GM23338 (cell line): ENCODE data around the gene ARHGEF37. TPM values are rescaled to one million over a fixed set of nuclear protein-coding genes. Genes with fewer than 3 reads are reported as not detected.

Experiments used
- ATAC-seq: fragments of 200-7000 bp; cut with Tn5 transposase; 3 replicates; pipeline ENCODE4 v1.9.1; 2020
- DNase-seq: peaks from one replicate; pipeline ENCODE4 v3.0.0-alpha.2; 2015; ENCODE audit warnings: low spot score
- H2AFZ ChIP-seq: fragments of 200-600 bp; sonication (generic); 2 replicates; pipeline ENCODE4 v1.8.0; 2016; ENCODE audit warnings: antibody characterized with exemption, mild to moderate bottlenecking, moderate library complexity
- H3F3A ChIP-seq: fragments of 200-600 bp; sonication (generic); replicated peaks from 2 replicates; pipeline ENCODE4 v1.8.0; 2017; ENCODE audit warnings: antibody characterized with exemption, mixed run types, low read depth
- H3K27ac ChIP-seq: fragments of 200-600 bp; sonication (generic); 2 replicates; pipeline ENCODE4 v1.6.1; 2016; ENCODE audit warnings: low read depth
- H3K27me3 ChIP-seq: fragments of 200-600 bp; sonication (generic); 2 replicates; pipeline ENCODE4 v1.8.0; 2016; ENCODE audit warnings: mild to moderate bottlenecking, mixed run types, moderate library complexity; ENCODE audit not compliant: insufficient read depth
- H3K36me3 ChIP-seq: fragments of 200-600 bp; sonication (generic); 2 replicates; pipeline ENCODE4 v1.8.0; 2016; ENCODE audit warnings: mild to moderate bottlenecking; ENCODE audit not compliant: insufficient read depth
- H3K4me1 ChIP-seq: fragments of 200-600 bp; sonication (generic); 2 replicates; pipeline ENCODE4 v1.8.0; 2016; ENCODE audit warnings: mild to moderate bottlenecking, moderate library complexity; ENCODE audit not compliant: insufficient read depth
- H3K4me2 ChIP-seq: fragments of 200-600 bp; sonication (generic); 2 replicates; pipeline ENCODE4 v1.7.1; 2017; ENCODE audit warnings: mixed run types
- H3K4me3 ChIP-seq: fragments of 200-600 bp; sonication (generic); 2 replicates; pipeline ENCODE4 v1.6.1; 2016; ENCODE audit warnings: mixed run types
- H3K79me2 ChIP-seq: fragments of 200-600 bp; sonication (generic); replicated peaks from 2 replicates; pipeline ENCODE4 v1.8.0; 2017; ENCODE audit warnings: mild to moderate bottlenecking; ENCODE audit not compliant: insufficient read depth
- H3K9me2 ChIP-seq: fragments of 200-600 bp; sonication (generic); 2 replicates; pipeline ENCODE4 v1.8.0; 2017; ENCODE audit not compliant: insufficient read depth
- H4K20me1 ChIP-seq: fragments of 200-600 bp; sonication (generic); replicated peaks from 2 replicates; pipeline ENCODE4 v1.8.0; 2017; ENCODE audit warnings: mild to moderate bottlenecking; ENCODE audit not compliant: insufficient read depth
- H3K27ac Mint-ChIP-seq: 2 replicates; pipeline ENCODE4 v1.8.0; 2020; ENCODE audit warnings: inconsistent platforms, mild to moderate bottlenecking, moderate library complexity, mixed read lengths
- H3K27me3 Mint-ChIP-seq: 3 replicates; pipeline ENCODE4 v1.8.0; 2022; ENCODE audit warnings: low read depth, mild to moderate bottlenecking, moderate library complexity, mixed read lengths, inconsistent platforms; ENCODE audit not compliant: insufficient read depth, poor library complexity
- H3K36me3 Mint-ChIP-seq: 3 replicates; pipeline ENCODE4 v1.8.0; 2021; ENCODE audit warnings: low read depth, mild to moderate bottlenecking, inconsistent platforms, moderate library complexity, mixed read lengths
- H3K4me1 Mint-ChIP-seq: 3 replicates; pipeline ENCODE4 v1.8.0; 2020; ENCODE audit warnings: mild to moderate bottlenecking, inconsistent platforms, mixed read lengths
- H3K4me3 Mint-ChIP-seq: 3 replicates; pipeline ENCODE4 v1.8.0; 2021; ENCODE audit warnings: moderate library complexity, mild to moderate bottlenecking, inconsistent platforms, mixed read lengths
- H3K9me3 Mint-ChIP-seq: 3 replicates; pipeline ENCODE4 v1.8.0; 2020; ENCODE audit warnings: moderate library complexity, mild to moderate bottlenecking, inconsistent platforms, mixed read lengths
- CREB1 ChIP-seq: fragments of 250-450 bp; sonication (Bioruptor Pico); IDR thresholded peaks from 2 replicates; pipeline ENCODE4 v1.5.0; 2020; ENCODE audit warnings: low read depth, mild to moderate bottlenecking, moderate library complexity
- EZH2 ChIP-seq: fragments of 200-600 bp; sonication (generic); IDR thresholded peaks from one replicate; pipeline ENCODE4 v1.8.0; 2017; ENCODE audit warnings: antibody characterized with exemption, mild to moderate bottlenecking, low read depth; ENCODE audit not compliant: unreplicated experiment
- JUNB ChIP-seq: IDR thresholded peaks from one replicate; pipeline ENCODE4 v1.6.1; 2016; ENCODE audit warnings: antibody characterized with exemption; ENCODE audit not compliant: unreplicated experiment
- NANOG ChIP-seq: IDR thresholded peaks from 2 replicates; pipeline ENCODE4 v1.6.1; 2016; ENCODE audit warnings: antibody characterized with exemption, borderline replicate concordance
- POLR2AphosphoS5 ChIP-seq: IDR thresholded peaks from 2 replicates; pipeline ENCODE4 v1.6.1; 2016; ENCODE audit warnings: antibody characterized with exemption, low read depth
- REST ChIP-seq: IDR thresholded peaks from one replicate; pipeline ENCODE4 v1.6.1; 2018; ENCODE audit warnings: antibody characterized with exemption; ENCODE audit not compliant: unreplicated experiment
- STAT1 ChIP-seq: IDR thresholded peaks from one replicate; pipeline ENCODE4 v1.6.1; 2016; ENCODE audit warnings: antibody characterized with exemption; ENCODE audit not compliant: unreplicated experiment
- ZNF114 ChIP-seq: fragments of 250-450 bp; sonication (Bioruptor Pico); IDR thresholded peaks from 2 replicates; pipeline ENCODE4 v1.5.0; 2020; ENCODE audit warnings: mild to moderate bottlenecking, moderate library complexity
- ZNF331 ChIP-seq: fragments of 250-450 bp; sonication (Bioruptor Pico); IDR thresholded peaks from 2 replicates; pipeline ENCODE4 v1.5.0; 2020; ENCODE audit warnings: low read depth, mild to moderate bottlenecking, moderate library complexity
- polyA plus RNA-seq: library from polyadenylated mRNA; unstranded; fragments of >200 nt; fragmentation: Nextera tagmentation; extraction: Ambion mirVana; gene quantifications from 2 replicates; pipeline ENCODE4 v1.2.1, GENCODE V29; 2016
- total RNA-seq: library from RNA; depleted of rRNA; stranded (reverse); fragments of >200 nt; shearing (Covaris generic); gene quantifications from 2 replicates; pipeline ENCODE4 v1.2.3, GENCODE V29; 2014
- TF ChIP-seq, protein P1 (sequence below): IDR thresholded peaks from 2 replicates; pipeline ENCODE4 v1.6.1; 2016; ENCODE audit warnings: antibody characterized with exemption

The ARHGEF37 gene
- total and polyA plus RNA-seq, 2 experiments from 2014 or later, result 0.14 to 0.79 TPM

- no peak for TF ChIP-seq REST
- TF ChIP-seq NANOG, result no peak
- TF ChIP-seq STAT1, result no peak
- no peak for TF ChIP-seq POLR2AphosphoS5
- TF ChIP-seq JUNB, result no peak
- TF ChIP-seq, protein P1, sequence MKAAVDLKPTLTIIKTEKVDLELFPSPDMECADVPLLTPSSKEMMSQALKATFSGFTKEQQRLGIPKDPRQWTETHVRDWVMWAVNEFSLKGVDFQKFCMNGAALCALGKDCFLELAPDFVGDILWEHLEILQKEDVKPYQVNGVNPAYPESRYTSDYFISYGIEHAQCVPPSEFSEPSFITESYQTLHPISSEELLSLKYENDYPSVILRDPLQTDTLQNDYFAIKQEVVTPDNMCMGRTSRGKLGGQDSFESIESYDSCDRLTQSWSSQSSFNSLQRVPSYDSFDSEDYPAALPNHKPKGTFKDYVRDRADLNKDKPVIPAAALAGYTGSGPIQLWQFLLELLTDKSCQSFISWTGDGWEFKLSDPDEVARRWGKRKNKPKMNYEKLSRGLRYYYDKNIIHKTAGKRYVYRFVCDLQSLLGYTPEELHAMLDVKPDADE, result no peak
Observed at GRCh38 chr5:149651686-149652085, 70.4 kb downstream of the ARHGEF37 start (continued).

- no peaks in the 10 kb centered on the region for H3K36me3 ChIP-seq
- H3K27me3 Mint-ChIP-seq, result peaks cover 7% of the 10 kb centered on the region
- H3K4me1 ChIP-seq, result no peaks in the 10 kb centered on the region
- peaks cover 3% of the 10 kb centered on the region; the same call in 1 of the 2 replicates for H3K9me2 ChIP-seq
- ATAC-seq (no peak), DNase-seq (no peak)
- TF ChIP-seq POLR2AphosphoS5 (no peak), EZH2 (no peak), ZNF331 (CRISPR knock-in tag) (no peak), NANOG (no peak), JUNB (no peak)
- peaks cover 3% of the 10 kb centered on the region; the same call in 1 of the 3 replicates for H3K4me1 Mint-ChIP-seq
- no peak overlapping the region for H3K4me3 ChIP-seq
- H3K27ac Mint-ChIP-seq, result no peak overlapping the region
- H3K9me3 Mint-ChIP-seq, result no peaks in the 10 kb centered on the region
- H2AFZ ChIP-seq, result no peak overlapping the region
- no peaks in the 10 kb centered on the region for H4K20me1 ChIP-seq
- no peak overlapping the region for H3K4me3 Mint-ChIP-seq
- H3K4me2 ChIP-seq, result no peak overlapping the region
- no peaks in the 10 kb centered on the region for H3K36me3 Mint-ChIP-seq
- no peaks in the 10 kb centered on the region for H3K27me3 ChIP-seq
- H3K79me2 ChIP-seq, result no peaks in the 10 kb centered on the region
- no peaks in the 10 kb centered on the region for H3F3A ChIP-seq
- H3K27ac ChIP-seq, result 0 out of 2 replicates have a peak overlapping the region, but pooled peaks have one; percentile 6
Observed at GRCh38 chr5:149652697-149653096, 71.4 kb downstream of the ARHGEF37 start.

DNA sequence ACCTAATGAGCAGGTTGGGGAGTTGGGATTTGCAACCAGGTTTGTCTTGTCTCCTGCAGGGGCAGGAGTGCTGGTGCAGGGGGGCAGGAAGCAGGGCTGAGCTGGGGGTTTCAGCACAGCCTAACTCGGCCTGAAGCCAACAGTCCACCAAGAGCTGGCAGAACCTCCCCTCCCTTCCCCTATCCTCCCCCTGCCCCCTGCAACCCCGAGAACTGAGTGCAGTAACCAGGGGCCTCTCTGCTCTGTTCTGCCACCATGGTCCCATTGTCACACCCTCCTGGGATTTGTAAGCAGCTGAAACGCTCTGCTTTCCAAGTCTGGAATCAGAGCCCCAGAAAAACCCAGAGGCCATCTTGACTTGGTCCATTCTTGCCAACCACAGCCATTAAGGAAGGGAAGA, 72.9 kb downstream of the ARHGEF37 start:
- H3K79me2 ChIP-seq, result no peaks in the 10 kb centered on the region
- no peak overlapping the region for H3K4me3 Mint-ChIP-seq
- no peak overlapping the region for H3K27ac ChIP-seq
- no peaks in the 10 kb centered on the region for H3K27me3 ChIP-seq
- H3K27me3 Mint-ChIP-seq, result peaks cover 7% of the 10 kb centered on the region
- H2AFZ ChIP-seq, result peak overlapping the region; percentile 69
- H3K4me3 ChIP-seq, result no peak overlapping the region
- no peaks in the 10 kb centered on the region for H3K36me3 Mint-ChIP-seq
- no peak overlapping the region for H3K4me2 ChIP-seq
- ATAC-seq, result peak; percentile 25; the same call in 2 of the 3 replicates
- peaks cover 3% of the 10 kb centered on the region; the same call in 2 of the 3 replicates for H3K4me1 Mint-ChIP-seq
- no peaks in the 10 kb centered on the region for H3F3A ChIP-seq
- no peaks in the 10 kb centered on the region for H3K36me3 ChIP-seq
- no peak overlapping the region for H3K27ac Mint-ChIP-seq
- H4K20me1 ChIP-seq, result no peaks in the 10 kb centered on the region
- DNase-seq, result no peak
- no peaks in the 10 kb centered on the region for H3K4me1 ChIP-seq
- peaks cover 3% of the 10 kb centered on the region; the same call in 1 of the 2 replicates for H3K9me2 ChIP-seq
- no peaks in the 10 kb centered on the region for H3K9me3 Mint-ChIP-seq
- no peak for TF ChIP-seq STAT1
- no peak for TF ChIP-seq CREB1 (CRISPR knock-in tag)
- TF ChIP-seq NANOG, result no peak
- no peak for TF ChIP-seq ZNF331 (CRISPR knock-in tag)
- no peak for TF ChIP-seq JUNB
- no peak for TF ChIP-seq EZH2
- TF ChIP-seq ZNF114, result no peak
